ENCODE results near the gene DHX8. TPM values are rescaled to one million over a fixed set of nuclear protein-coding genes. Genes with fewer than 3 reads are reported as not detected.

Gene DHX8
- total and polyA plus RNA-seq, 2 of the 8 experiments (the other 6 are each of a cell fraction or from before 2014, with no cell fraction given): 30.5 to 59.4 TPM

GRCh38 chr17:43454868-43455267 is 28.9 kb upstream of the DHX8 start:
- no peaks in the 10 kb centered on the region for H4K20me1 ChIP-seq (replicated peaks in 1 of 2; ENCODE audit: control insufficient read depth in 1 of 2, insufficient read depth in 2 of 2, low read length in 2 of 2)
- H2BK12ac ChIP-seq (ENCODE audit: low read depth, low read length): no peak overlapping the region
- H3K4me1 ChIP-seq (replicated peaks in 1 of 4; ENCODE audit: control insufficient read depth in 3 of 4, insufficient read depth in 4 of 4, low read length in 3 of 4): peaks cover 0 to 4% (median 2%) of the 10 kb centered on the region in 4 experiments; a peak in 2 of 7 replicates
- no peak overlapping the region for H3K4me3 ChIP-seq (ENCODE audit: extremely low read depth in 1 of 4, insufficient read depth in 2 of 4, low read depth in 3 of 4, low read length in 4 of 4)
- H4K5ac ChIP-seq (ENCODE audit: insufficient read length, low read depth, low read length): no peak overlapping the region
- H2AK5ac ChIP-seq (ENCODE audit: low read depth, low read length): no peak overlapping the region
- ChIA-PET CTCF (ENCODE audit: partially characterized antibody) (no interaction called here), POLR2A (ENCODE audit: partially characterized antibody) (no interaction called here)
- DNase-seq (ENCODE audit: low read depth in 1 of 2, low spot score in 2 of 2) (no peak), FAIRE-seq (no peak)
- peaks cover 0 to 14% of the 10 kb centered on the region in 2 experiments; a peak in 2 of 4 replicates for H3K9me3 ChIP-seq (ENCODE audit: insufficient read depth in 2 of 2, low read depth in 1 of 2, low read length in 1 of 2)
- no peak overlapping the region for H2BK20ac ChIP-seq (ENCODE audit: low read length)
- no peak overlapping the region for H3K56ac ChIP-seq (replicated peaks; ENCODE audit: insufficient read length, low read depth, low read length)
- no peak overlapping the region for H3K18ac ChIP-seq (ENCODE audit: extremely low read depth, low read length)
- H3K23ac ChIP-seq (ENCODE audit: insufficient read length): no peak overlapping the region
- H3K14ac ChIP-seq (ENCODE audit: insufficient read length): no peak overlapping the region
- no peaks in the 10 kb centered on the region for H3K79me1 ChIP-seq (ENCODE audit: low read depth, low read length)
- H3K27ac ChIP-seq (ENCODE audit: low read depth, low read length): no peak overlapping the region
- no peak overlapping the region for H3K4me2 ChIP-seq (ENCODE audit: insufficient read depth in 1 of 2, low read depth in 2 of 2, low read length in 2 of 2)
- H3K9ac ChIP-seq (replicated peaks in 1 of 4; ENCODE audit: extremely low read depth in 1 of 4, low read depth in 3 of 4, low read length in 3 of 4): no peak overlapping the region
- no peak overlapping the region for H4K91ac ChIP-seq (replicated peaks; ENCODE audit: insufficient read length, low read length)
- H3K79me2 ChIP-seq (ENCODE audit: control insufficient read depth in 1 of 2, insufficient read depth in 2 of 2, low read length in 2 of 2): no peaks in the 10 kb centered on the region
- H2BK5ac ChIP-seq (ENCODE audit: low read depth, low read length): no peak overlapping the region
- H2BK15ac ChIP-seq (ENCODE audit: low read length): no peak overlapping the region
- no peak overlapping the region for H3K4ac ChIP-seq (replicated peaks; ENCODE audit: insufficient read length, low read depth, low read length)
- H4K8ac ChIP-seq (ENCODE audit: extremely low read depth, insufficient read depth, low read length): no peak overlapping the region
- H2BK120ac ChIP-seq (replicated peaks; ENCODE audit: low read depth, low read length): no peak overlapping the region
- H3K23me2 ChIP-seq (ENCODE audit: low read depth, low read length): no peaks in the 10 kb centered on the region
- H3K27me3 ChIP-seq (replicated peaks in 1 of 4; ENCODE audit: control insufficient read depth in 3 of 4, extremely low read depth in 1 of 4, insufficient read depth in 3 of 4, low read length in 3 of 4): no peaks in the 10 kb centered on the region
- WGBS, 2 experiments (ENCODE audit: extremely low coverage in 1 of 2, insufficient coverage in 1 of 2, insufficient read length in 1 of 2, insufficient replicate concordance in 2 of 2, low coverage in 1 of 2, low lambda C conversion rate in 2 of 2, missing lambda C conversion rate in 1 of 2): 80% methylated on average over 1 of the region's 1 CpG; no CpG with 5 or more reads in 1 of the 2 experiments
- H2AFZ ChIP-seq (ENCODE audit: low read length): no peak overlapping the region
- H3K36me3 ChIP-seq (ENCODE audit: control insufficient read depth in 2 of 4, insufficient read depth in 4 of 4, low read length in 3 of 4): no peaks in the 10 kb centered on the region
- no peak for TF ChIP-seq ATF2 (IDR thresholded peaks at IDR 0.05; ENCODE audit: low read length)
- TF ChIP-seq KDM4A (IDR thresholded peaks at IDR 0.05; ENCODE audit: low read depth, low read length, severe bottlenecking): no peak
- no peak for TF ChIP-seq EZH2 (IDR thresholded peaks at IDR 0.05; ENCODE audit: low read depth, low read length, severe bottlenecking)

Data from H1 (cell line).